CD14-positive monocyte (primary cell): ENCODE measurements around the gene DYRK3. TPM values are rescaled to one million over a fixed set of nuclear protein-coding genes. Genes with fewer than 3 reads are reported as not detected.

Experiments used
- DNase-seq, 3 donors: peaks; one replicate each; pipeline ENCODE4 v3.0.0-alpha.2; 2011 to 2022
- H2AFZ ChIP-seq: 2 replicates; pipeline ENCODE4 v1.6.0; 2012; ENCODE audit warnings: mild to moderate bottlenecking, low read depth, low read length, inconsistent platforms; ENCODE audit not compliant: insufficient read depth, poor library complexity, severe bottlenecking
- H3K27ac ChIP-seq, 2 donors: 1 replicate in 1 of 2; 2 replicates in 1 of 2; pipeline ENCODE4 v1.5.1; 2012 to 2013; ENCODE audit warnings: low read length in 2 of 2, control low read depth in 1 of 2, inconsistent platforms in 1 of 2, low read depth in 1 of 2, mild to moderate bottlenecking in 1 of 2
- H3K27me3 ChIP-seq, 2 donors: one replicate each; pipeline versions ENCODE4 v1.6.0 to v1.6.1; 2011 to 2013; ENCODE audit warnings: low read length in 2 of 2; ENCODE audit not compliant: control insufficient read depth in 2 of 2, insufficient read depth in 2 of 2
- H3K36me3 ChIP-seq, 2 donors: replicated peaks in 1 of 2; 1 replicate in 1 of 2; 2 replicates in 1 of 2; pipeline versions ENCODE4 v1.5.1 to v1.6.1; 2012 to 2013; ENCODE audit warnings: low read length in 2 of 2, control low read depth in 1 of 2, inconsistent platforms in 1 of 2, mild to moderate bottlenecking in 1 of 2; ENCODE audit not compliant: insufficient read depth in 2 of 2, control insufficient read depth in 1 of 2
- H3K4me1 ChIP-seq, 2 donors: 1 replicate in 1 of 2; 2 replicates in 1 of 2; pipeline versions ENCODE4 v1.5.1 to v1.6.1; 2012 to 2013; ENCODE audit warnings: low read length in 2 of 2, control low read depth in 1 of 2, inconsistent platforms in 1 of 2, mild to moderate bottlenecking in 1 of 2, moderate library complexity in 1 of 2; ENCODE audit not compliant: insufficient read depth in 2 of 2, control insufficient read depth in 1 of 2
- H3K4me2 ChIP-seq: replicated peaks from 2 replicates; pipeline ENCODE3; 2012; ENCODE audit warnings: low read length, moderate library complexity, mild to moderate bottlenecking; ENCODE audit not compliant: poor library complexity, severe bottlenecking; ENCODE audit errors: extremely low read depth
- H3K4me3 ChIP-seq, 3 experiments: fragments of 200-600 bp in 1 of 3; sonication (generic) in 1 of 3; replicated peaks in 1 of 3; 1 replicate in 2 of 3; 2 replicates in 1 of 3; pipeline ENCODE4 v1.5.1; 2011 to 2013; ENCODE audit warnings: low read length in 3 of 3, mild to moderate bottlenecking in 3 of 3, control low read depth in 2 of 3, low read depth in 2 of 3, inconsistent platforms in 1 of 3, moderate library complexity in 1 of 3
- H3K79me2 ChIP-seq: 2 replicates; pipeline ENCODE4 v1.6.0; 2012; ENCODE audit warnings: mild to moderate bottlenecking, control low read depth, inconsistent platforms, low read length, moderate library complexity; ENCODE audit not compliant: insufficient read depth
- H3K9ac ChIP-seq: 2 replicates; pipeline ENCODE4 v1.6.0; 2017; ENCODE audit warnings: low read length, mild to moderate bottlenecking; ENCODE audit not compliant: insufficient read depth, poor library complexity, severe bottlenecking
- H3K9me3 ChIP-seq, 2 donors: replicated peaks in 1 of 2; 1 replicate in 1 of 2; 2 replicates in 1 of 2; pipeline versions ENCODE4 v1.5.1 to v1.6.1; 2012 to 2013; ENCODE audit warnings: low read length in 2 of 2, control low read depth in 1 of 2; ENCODE audit not compliant: control insufficient read depth in 1 of 2, insufficient read depth in 1 of 2
- H4K20me1 ChIP-seq: 2 replicates; pipeline ENCODE4 v1.6.0; 2012; ENCODE audit warnings: mild to moderate bottlenecking, low read length, control low read depth, moderate library complexity; ENCODE audit not compliant: insufficient read depth
- H3K27ac Mint-ChIP-seq, 7 donors: one replicate each; pipeline ENCODE4 v1.8.0; 2020; ENCODE audit warnings: mild to moderate bottlenecking in 7 of 7, mixed read lengths in 7 of 7, moderate library complexity in 6 of 7, inconsistent platforms in 2 of 7
- H3K27me3 Mint-ChIP-seq, 3 donors: one replicate each; pipeline ENCODE4 v1.8.0; 2021 to 2022; ENCODE audit warnings: low read depth in 3 of 3, mild to moderate bottlenecking in 3 of 3, mixed read lengths in 3 of 3, moderate library complexity in 3 of 3, inconsistent platforms in 1 of 3
- H3K36me3 Mint-ChIP-seq, 2 donors: one replicate each; pipeline ENCODE4 v1.8.0; 2020; ENCODE audit warnings: mixed read lengths in 2 of 2, inconsistent platforms in 1 of 2, mild to moderate bottlenecking in 1 of 2
- H3K4me1 Mint-ChIP-seq: one replicate; pipeline ENCODE4 v1.8.0; 2020; ENCODE audit warnings: mild to moderate bottlenecking, mixed read lengths
- H3K4me3 Mint-ChIP-seq, 2 donors: one replicate each; pipeline ENCODE4 v1.8.0; 2020; ENCODE audit warnings: mild to moderate bottlenecking in 2 of 2, mixed read lengths in 2 of 2, moderate library complexity in 1 of 2
- H3K9me3 Mint-ChIP-seq, 7 donors: one replicate each; pipeline ENCODE4 v1.8.0; 2020 to 2022; ENCODE audit warnings: mixed read lengths in 7 of 7, mild to moderate bottlenecking in 6 of 7, moderate library complexity in 6 of 7, inconsistent platforms in 2 of 7
- WGBS: methylation state at CpG from one replicate; pipeline ENCODE4 v1.1.5; 2013; ENCODE audit warnings: missing lambda C conversion rate; ENCODE audit not compliant: insufficient coverage; 5-methylcytosine and 5-hydroxymethylcytosine counted together
- intact Hi-C, 2 donors: fragments of 100-400 bp; cut with micrococcal nuclease; formaldehyde crosslinking; loops; one replicate each; pipeline versions ENCODE4 v1.15.0 to v1.15.1; 2023
- polyA plus RNA-seq, 3 donors: library from polyadenylated mRNA; depleted of rRNA in 1 of 3; unstranded in 2 of 3; stranded (reverse) in 1 of 3; fragments of 300-500 nt in 2 of 3; fragments of >200 nt in 1 of 3; fragmentation: Illumina TruSeq in 2 of 3; gene quantifications; 1 replicate in 2 of 3; 2 replicates in 1 of 3; pipeline ENCODE4 v1.2.3, GENCODE V29; 2012 to 2021
- TF ChIP-seq, protein P1 (sequence below): fragments of 200-600 bp; IDR thresholded peaks from one replicate; pipeline ENCODE4 v1.8.0; 2022; ENCODE audit warnings: antibody characterized with exemption, mild to moderate bottlenecking

Gene DYRK3
- polyA plus RNA-seq, 3 donors = 0.13 TPM; not detected in 2

DNA sequence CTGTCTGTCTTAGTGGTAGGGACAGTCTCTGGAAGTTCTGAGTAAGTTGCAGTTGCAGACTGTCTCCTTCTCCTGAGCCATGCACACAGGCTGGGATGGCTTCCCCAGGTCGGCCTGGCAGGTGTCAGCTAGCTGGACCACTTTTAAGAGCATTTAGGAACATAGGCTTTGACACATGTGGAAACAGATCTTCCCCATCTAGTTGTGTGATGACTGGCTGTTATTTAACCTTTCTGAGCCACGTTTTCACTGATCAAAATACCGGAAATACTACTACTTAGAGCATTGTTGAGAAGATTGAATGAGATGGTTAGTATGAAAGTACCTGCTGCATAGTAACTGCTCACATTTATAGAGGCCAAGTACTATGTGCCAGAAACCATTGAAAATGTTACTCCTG lies 43.2 kb downstream of the DYRK3 start:
- Mint-ChIP-seq H3K36me3 (peaks cover 7% of the 10 kb centered on the region in 2 donors), H3K4me3 (no peak overlapping the region), H3K27ac (no peak overlapping the region), H3K4me1 (peaks cover 24% of the 10 kb centered on the region), H3K27me3 (peaks cover 18 to 24% (median 21%) of the 10 kb centered on the region in 3 donors), H3K9me3 (peaks cover 0 to 2% (median 0%) of the 10 kb centered on the region in 7 donors)
- Histone ChIP-seq H3K27ac (no peak overlapping the region), H3K36me3 (no peaks in the 10 kb centered on the region), H3K27me3 (peaks cover 0 to 4% of the 10 kb centered on the region in 2 donors), H3K4me3 (no peak overlapping the region), H3K4me2 (no peak overlapping the region), H2AFZ (no peak overlapping the region), H3K9ac (no peak overlapping the region), H4K20me1 (peaks cover 48% of the 10 kb centered on the region), H3K4me1 (peaks cover 32 to 38% of the 10 kb centered on the region in 2 donors), H3K9me3 (no peaks in the 10 kb centered on the region), H3K79me2 (no peaks in the 10 kb centered on the region)
- 100% methylated on average over 1 of the region's 3 CpGs for WGBS
- no peak for DNase-seq
- TF ChIP-seq, protein P1, sequence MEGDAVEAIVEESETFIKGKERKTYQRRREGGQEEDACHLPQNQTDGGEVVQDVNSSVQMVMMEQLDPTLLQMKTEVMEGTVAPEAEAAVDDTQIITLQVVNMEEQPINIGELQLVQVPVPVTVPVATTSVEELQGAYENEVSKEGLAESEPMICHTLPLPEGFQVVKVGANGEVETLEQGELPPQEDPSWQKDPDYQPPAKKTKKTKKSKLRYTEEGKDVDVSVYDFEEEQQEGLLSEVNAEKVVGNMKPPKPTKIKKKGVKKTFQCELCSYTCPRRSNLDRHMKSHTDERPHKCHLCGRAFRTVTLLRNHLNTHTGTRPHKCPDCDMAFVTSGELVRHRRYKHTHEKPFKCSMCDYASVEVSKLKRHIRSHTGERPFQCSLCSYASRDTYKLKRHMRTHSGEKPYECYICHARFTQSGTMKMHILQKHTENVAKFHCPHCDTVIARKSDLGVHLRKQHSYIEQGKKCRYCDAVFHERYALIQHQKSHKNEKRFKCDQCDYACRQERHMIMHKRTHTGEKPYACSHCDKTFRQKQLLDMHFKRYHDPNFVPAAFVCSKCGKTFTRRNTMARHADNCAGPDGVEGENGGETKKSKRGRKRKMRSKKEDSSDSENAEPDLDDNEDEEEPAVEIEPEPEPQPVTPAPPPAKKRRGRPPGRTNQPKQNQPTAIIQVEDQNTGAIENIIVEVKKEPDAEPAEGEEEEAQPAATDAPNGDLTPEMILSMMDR = no peak
- intact Hi-C loops = no loop called here

GRCh38 chr1:206679738-206680211 lies 44.4 kb downstream of the DYRK3 start:
- Mint-ChIP-seq H3K27me3 (peaks cover 15 to 22% (median 19%) of the 10 kb centered on the region in 3 donors), H3K27ac (peak overlapping the region; percentile 57 to 94 (median 90)), H3K4me1 (peaks cover 32% of the 10 kb centered on the region), H3K9me3 (peaks cover 0 to 2% (median 0%) of the 10 kb centered on the region in 7 donors), H3K36me3 (peaks cover 7% of the 10 kb centered on the region in 2 donors), H3K4me3 (peak overlapping the region; percentile 65 to 78)
- Histone ChIP-seq H3K79me2 (no peaks in the 10 kb centered on the region), H3K27me3 (peaks cover 0 to 4% of the 10 kb centered on the region in 2 donors), H4K20me1 (peaks cover 45% of the 10 kb centered on the region), H3K9me3 (no peaks in the 10 kb centered on the region), H3K4me2 (peak overlapping the region; percentile 45), H2AFZ (no peak overlapping the region), H3K9ac (no peak overlapping the region), H3K36me3 (no peaks in the 10 kb centered on the region), H3K27ac (peak overlapping the region in 1 of 2 donors; percentile 39), H3K4me1 (peaks cover 31 to 37% of the 10 kb centered on the region in 2 donors), H3K4me3 (peak overlapping the region in 1 of 3 experiments; percentile 37)
- intact Hi-C loops = no loop called here
- TF ChIP-seq, protein P1 = no peak
- DNase-seq = peak; percentile 68 to 86 (median 86)
- WGBS = 0% methylated on average over 2 of the region's 5 CpGs
